Germinal center (tissue), 1 donor: ENCODE data around the gene CC2D1A.
A peak's percentile ranks its signal among the peaks of the same experiment; 100 is the strongest.
"Not testable (repeated sequence)": the region's sequence is repeated elsewhere in the genome, so short reads cannot be mapped to it uniquely, and the experiment has no call there.

Experiments used
- DNase-seq: peaks from one replicate; pipeline ENCODE4 v3.0.0; 2012; ENCODE audit warnings: mixed read lengths, low spot score

CC2D1A gene

GRCh38 chr19:13908674-13909073 is 2.7 kb downstream of the CC2D1A start:
- DNase-seq: no peak

DNA sequence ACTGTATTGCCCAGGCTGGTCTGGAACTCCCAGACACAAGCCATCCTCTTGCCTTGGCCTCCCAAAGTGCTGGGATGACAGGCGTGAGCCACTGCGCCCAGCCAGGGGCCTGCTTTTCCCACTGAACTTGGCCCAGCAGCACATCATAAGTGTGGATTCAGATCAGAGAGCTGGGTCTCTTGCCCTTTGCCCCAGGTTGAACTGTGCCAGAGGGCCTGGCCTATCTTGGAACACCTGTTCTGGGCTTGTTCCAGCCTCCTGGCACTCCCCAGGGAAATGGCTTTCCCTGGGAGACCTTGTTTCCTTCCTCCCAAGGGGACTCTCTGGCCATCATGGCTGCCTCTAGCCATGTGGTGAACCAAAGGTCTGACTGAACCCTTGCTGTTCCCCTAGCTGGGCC is 3.4 kb downstream of the CC2D1A start:
- no peak for DNase-seq

GRCh38 chr19:13913352-13913751 is 7.4 kb downstream of the CC2D1A start:
- DNase-seq: no peak

GRCh38 chr19:13914777-13915176 is 8.8 kb downstream of the CC2D1A start:
- DNase-seq: no peak

- DNase-seq: no peak
Observed at GRCh38 chr19:13917888-13918406, 11.9 kb downstream of the CC2D1A start.

DNA sequence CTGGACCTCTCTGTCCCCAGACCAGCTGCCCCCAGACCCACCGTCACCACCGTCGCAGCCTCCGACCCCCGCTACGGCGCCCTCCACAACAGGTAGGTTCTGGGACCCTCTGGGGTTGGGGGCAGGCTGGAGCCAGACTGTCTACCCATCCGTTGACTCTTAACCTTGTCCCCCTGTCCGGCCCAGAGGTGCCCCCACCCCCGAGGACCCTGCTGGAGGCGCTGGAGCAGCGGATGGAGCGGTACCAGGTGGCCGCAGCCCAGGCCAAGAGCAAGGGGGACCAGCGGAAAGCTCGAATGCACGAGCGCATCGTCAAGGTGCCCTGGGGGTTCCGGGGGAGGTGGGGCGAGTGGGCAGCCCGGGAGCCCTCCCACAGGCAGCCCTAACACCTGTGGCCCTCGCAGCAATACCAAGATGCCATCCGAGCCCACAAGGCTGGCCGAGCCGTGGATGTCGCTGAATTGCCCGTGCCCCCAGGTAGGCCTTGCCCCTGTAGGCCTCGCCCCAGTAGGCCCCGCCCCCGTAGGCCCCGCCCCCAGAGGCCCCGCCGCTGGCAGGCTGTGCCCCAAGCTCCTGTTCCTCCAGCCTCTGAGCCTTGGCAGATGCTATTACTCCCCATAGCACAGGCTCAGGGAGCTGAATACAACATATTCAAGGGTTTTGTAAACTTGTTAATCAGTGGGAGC is 12.9 kb downstream of the CC2D1A start:
- DNase-seq: no peak

- DNase-seq: no peak
Observed at GRCh38 chr19:13920524-13920923, 14.5 kb downstream of the CC2D1A start.

GRCh38 chr19:13920940-13921747 is 15.1 kb downstream of the CC2D1A start:
- peak; percentile 48 for DNase-seq

GRCh38 chr19:13922118-13922517 is 16.1 kb downstream of the CC2D1A start:
- DNase-seq: not testable (repeated sequence)

- no peak for DNase-seq
Observed at GRCh38 chr19:13923194-13923987, 17.4 kb downstream of the CC2D1A start.

DNA sequence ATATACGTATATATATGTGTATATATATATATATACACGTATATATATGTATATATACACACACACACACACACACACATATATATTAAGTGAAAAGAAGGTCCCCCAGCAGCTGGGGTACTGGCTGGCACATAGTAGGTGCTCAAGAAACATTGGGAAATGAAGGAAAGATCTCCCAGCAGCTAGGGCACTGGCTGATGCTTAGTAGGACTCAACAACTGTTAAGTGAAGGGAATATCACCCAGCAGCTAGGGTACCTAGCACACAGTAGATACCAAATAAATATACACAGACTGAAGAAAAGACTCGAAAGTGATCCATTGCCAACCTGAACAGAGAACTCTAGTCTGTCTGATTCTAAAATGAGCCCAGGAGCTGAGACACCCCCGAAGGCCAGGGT is 20.0 kb downstream of the CC2D1A start:
- DNase-seq: no peak

DNA sequence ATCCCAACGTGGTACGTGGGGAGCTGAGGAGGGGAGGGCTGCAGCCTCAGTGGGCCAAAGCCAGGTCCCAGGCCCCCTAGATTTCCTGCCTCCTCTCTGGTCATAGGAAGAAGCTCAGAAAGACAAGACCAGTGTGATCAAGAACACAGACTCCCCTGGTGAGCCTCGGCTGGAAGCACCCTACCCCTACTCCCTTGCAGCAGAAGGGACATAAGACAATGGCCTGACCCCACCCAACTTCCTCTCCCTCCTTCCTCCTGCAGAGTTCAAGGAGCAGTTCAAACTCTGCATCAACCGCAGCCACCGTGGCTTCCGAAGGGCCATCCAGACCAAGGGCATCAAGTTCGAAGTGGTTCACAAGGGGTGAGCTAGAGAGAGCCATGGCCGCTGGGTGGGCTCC is 20.7 kb downstream of the CC2D1A start:
- DNase-seq: no peak

DNA sequence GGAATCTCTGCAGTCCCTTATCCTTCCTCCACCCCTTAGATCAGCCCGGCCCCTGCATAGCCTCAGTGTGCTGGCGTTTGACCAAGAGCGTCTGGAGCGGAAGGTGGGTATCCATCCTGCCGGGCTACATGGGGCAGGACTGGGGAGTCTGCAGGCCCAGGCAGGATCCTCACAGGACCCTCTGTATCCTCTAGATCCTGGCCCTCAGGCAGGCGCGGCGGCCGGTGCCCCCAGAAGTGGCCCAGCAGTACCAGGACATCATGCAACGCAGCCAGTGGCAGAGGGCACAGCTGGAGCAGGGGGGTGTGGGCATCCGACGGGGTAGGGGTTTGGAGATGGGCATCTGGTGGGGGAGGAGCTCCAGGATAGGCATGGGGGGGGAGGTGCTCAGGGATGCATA is 23.3 kb downstream of the CC2D1A start:
- DNase-seq: no peak

GRCh38 chr19:13929956-13930355 is 24.0 kb downstream of the CC2D1A start:
- DNase-seq: no peak

- DNase-seq: no peak
Observed at GRCh38 chr19:13930402-13930801, 24.4 kb downstream of the CC2D1A start.

DNA sequence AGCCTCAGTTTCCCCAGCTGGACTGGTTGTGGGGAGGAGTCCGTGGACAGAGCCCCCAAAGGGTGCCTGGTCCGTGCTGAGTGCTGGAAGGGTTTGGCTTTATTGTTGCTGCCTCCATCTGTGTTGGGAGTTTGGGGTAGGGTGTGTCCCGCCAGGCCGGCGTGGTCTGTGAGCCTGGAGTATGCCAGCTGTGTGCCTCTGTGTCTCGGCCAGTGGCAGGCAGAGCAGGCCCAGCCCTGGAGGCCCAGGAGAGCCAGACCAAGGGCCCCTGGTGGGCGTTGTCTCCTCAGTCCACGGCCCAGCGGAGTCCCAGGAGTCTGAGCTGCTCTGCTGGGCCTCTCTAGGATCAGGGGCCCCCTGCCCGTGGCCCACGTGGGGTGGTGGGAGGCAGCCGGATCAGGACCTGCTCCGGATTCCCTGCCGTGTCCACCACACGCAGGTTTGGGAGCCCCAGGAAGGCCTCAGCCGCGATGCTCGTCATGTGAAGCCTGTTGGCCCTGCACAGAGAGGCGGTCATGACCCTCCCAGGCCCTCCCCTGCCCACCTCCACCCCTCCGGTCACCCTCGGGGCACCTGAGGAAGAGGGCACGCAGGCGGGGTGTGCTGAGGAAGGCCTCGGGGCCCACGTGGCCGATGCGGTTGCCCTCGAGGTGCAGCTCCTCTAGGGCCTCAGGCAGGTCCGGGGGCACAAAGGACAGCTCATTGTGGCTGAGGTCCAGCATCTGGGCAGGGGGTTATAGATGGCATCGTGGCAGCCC is 25.6 kb downstream of the CC2D1A start:
- no peak for DNase-seq

- DNase-seq: no peak
Observed at GRCh38 chr19:13932149-13932637, 26.2 kb downstream of the CC2D1A start.

DNA sequence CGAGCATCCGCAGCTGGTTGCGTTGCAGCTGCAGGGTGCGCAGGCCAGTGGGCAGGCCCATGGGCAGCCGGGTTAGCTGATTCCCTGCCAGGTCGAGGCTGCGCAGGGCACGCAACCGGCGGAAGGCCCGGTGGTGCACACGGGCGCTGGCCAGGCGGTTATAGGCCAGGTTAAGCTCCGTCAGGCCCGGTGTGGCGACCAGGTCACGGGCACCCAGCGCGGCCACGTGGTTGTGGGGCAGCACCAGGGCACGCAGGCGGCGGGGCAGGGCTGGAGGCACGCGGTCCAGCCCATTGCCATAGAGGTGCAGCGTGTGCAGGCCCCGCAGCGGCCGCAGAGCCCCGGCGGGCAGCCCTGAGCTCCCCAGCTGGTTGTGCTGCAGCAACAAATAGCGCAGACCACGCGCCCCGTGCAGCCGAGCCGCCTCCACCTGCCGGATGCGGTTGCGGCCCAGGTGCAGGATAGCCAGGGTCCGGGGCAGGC is 27.0 kb downstream of the CC2D1A start:
- DNase-seq: no peak

DNA sequence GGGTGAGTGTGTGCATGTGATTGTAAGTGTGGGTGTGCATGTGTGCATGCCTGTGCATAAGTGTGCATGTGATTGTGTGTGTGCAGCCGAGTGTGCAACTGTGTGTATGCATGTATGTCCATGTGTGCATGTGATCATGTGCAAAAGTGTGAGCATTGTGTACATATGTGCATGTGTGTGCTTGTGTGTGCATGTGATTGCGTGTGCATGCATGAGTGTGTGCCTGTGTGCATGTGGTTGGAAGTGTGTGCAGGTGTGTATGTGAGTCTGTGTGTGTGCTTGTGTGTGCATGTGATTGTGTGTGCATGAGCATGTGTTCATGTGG is 28.7 kb downstream of the CC2D1A start:
- DNase-seq: no peak

DNA sequence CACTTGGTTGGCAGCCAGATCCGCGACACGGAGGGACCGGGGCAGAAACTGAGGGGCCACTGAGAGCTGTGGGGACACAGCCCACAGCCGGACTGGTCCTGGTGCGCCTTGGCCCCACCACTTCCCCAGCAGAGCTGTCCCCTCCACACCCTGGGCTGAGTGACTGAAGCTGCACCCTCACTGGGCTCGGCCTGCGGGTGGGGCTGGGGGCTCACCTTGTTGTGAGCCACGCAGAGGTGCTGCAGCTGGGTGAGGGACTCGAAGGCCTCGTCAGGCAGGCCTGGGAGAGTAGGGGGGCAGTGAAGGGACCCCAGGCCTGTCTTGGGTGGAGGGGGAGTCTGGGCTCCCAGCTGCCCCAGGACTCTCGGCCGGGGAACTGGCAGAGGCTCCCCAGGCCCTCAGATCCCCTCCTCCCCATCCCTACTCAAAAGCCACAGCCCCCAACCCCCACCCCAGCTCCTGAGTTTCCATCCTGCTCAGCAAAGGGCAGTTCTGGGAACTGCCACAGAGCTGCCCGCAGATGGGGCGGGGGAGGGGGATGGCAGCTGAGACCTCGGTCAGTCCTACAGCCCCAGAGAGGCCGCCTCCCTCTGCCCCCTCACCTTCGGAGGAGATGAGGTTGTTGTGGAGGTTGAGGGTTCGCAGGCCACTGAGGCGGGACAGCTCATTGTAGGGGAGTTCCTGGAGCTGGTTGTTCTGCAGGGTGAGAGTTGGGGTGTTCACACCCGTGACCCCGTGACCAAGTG is 29.9 kb downstream of the CC2D1A start:
- DNase-seq: no peak
